ENCODE measurements around the gene POLR1C. TPM values are rescaled to one million over a fixed set of nuclear protein-coding genes. Genes with fewer than 3 reads are reported as not detected.

The POLR1C gene
- total RNA-seq, 1 donor: 22.7 TPM

DNA sequence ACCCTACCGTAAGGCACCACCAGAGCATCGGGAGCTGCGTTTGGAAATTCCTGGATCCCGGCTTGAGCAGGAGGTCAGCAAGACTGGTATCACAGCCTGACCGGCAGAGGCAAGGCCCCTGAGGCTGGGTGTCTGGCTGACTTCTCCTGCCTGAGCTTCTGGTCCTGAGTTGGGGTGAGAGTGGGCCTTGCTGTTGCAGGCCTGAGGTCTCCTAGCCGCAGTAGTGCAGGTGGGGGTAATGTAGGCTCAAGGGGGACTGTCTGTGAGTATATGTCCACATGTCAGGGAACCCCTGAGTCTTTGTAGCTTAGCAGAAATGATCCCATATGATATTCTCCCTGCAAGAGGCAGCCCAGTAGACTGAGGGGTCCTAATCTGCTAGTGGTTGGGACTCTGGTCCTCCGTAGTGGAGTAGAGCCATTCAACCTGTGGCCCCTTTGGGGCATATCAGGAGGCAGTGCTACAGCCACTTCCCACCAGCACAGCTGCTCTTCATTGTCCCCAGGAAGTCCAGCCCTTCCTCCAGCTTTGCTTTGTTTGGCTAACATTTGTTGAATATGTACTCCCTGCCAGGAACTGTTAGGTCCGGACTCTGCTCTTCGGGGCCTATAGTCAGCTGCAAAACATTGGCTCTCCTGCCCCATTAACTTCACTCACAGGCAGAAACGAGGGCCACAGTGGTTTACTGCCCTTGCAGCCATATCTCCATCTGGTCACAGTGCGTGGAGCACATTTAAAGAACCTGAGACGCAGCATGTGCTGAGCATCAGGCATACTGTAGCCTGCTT lies 17.7 kb upstream of the POLR1C start:
- H3K4me3 ChIP-seq (ENCODE audit: low read length): no peak overlapping the region
- H3K27me3 ChIP-seq (ENCODE audit: insufficient read depth, low read length): no peaks in the 10 kb centered on the region
- no peaks in the 10 kb centered on the region for H3K9me3 ChIP-seq (ENCODE audit: low read depth, low read length)
- peaks cover 16% of the 10 kb centered on the region for H3K4me1 ChIP-seq (ENCODE audit: insufficient read depth, low read length)

DNA sequence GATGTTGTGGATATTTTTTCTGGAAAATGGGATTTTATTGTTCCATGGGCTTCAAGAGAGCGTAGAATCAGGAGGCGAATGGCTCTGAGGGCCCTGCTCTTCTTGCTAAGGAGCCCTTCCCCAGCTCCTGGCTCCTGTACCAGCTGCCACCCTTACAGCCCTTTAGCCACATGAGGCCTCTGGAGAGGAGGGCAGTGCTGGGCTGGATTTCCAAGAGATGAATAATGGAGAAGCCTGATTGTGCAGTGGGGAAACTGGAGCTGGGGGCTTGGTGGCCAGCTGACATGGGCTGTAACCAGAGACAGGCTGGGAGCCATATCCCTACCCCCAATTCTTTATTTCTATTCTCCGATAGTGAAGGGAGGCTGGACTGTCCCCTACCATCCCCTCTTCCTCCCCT lies 16.0 kb upstream of the POLR1C start:
- H3K4me3 ChIP-seq (ENCODE audit: low read length): no peak overlapping the region
- H3K9me3 ChIP-seq (ENCODE audit: low read depth, low read length): no peaks in the 10 kb centered on the region
- H3K4me1 ChIP-seq (ENCODE audit: insufficient read depth, low read length): no peaks in the 10 kb centered on the region
- no peaks in the 10 kb centered on the region for H3K27me3 ChIP-seq (ENCODE audit: insufficient read depth, low read length)

DNA sequence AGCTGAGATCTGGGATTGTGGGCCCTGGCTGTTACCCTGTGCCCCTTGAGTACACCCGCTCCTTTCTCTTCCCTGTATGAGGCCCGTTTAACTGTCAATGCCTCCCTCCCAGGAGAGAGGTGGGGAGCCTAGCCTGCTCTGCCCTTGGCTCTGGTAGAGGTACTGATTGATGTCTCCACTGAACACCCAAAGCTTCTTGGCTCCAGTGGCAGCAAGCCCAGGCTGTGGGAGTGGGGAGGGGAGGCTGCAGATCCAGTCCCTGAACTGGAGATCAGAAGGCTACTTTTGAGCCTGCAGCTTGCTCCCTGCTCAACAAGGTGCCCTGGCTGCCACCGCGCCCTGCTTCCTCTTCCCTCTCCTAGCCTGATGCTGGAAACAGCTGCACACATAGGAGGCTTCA lies 14.2 kb upstream of the POLR1C start:
- Histone ChIP-seq H3K4me1 (ENCODE audit: insufficient read depth, low read length) (peaks cover 3% of the 10 kb centered on the region), H3K27me3 (ENCODE audit: insufficient read depth, low read length) (no peaks in the 10 kb centered on the region), H3K4me3 (ENCODE audit: low read length) (no peak overlapping the region), H3K9me3 (ENCODE audit: low read depth, low read length) (no peaks in the 10 kb centered on the region)

DNA sequence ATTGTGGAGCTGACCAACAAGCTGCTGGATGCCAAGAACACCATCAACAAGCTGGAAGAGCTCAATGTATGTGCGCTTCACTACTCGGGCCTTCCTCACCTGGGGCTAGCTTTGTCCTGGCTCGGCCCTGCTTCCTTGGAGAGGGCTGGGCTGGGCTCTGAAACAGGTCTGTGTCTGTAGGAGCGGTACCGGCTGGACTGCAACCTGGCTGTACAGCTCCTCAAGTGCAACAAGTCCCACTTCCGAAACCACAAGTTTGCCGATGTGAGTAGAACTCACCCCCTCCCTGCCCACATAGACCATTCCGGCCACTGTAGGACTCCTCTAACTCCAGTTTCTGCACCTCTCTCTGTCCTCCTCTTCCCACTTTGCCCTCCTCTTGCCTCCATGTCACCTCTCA lies 13.4 kb upstream of the POLR1C start:
- Histone ChIP-seq H3K4me3 (ENCODE audit: low read length) (no peak overlapping the region), H3K9me3 (ENCODE audit: low read depth, low read length) (no peaks in the 10 kb centered on the region), H3K4me1 (ENCODE audit: insufficient read depth, low read length) (peaks cover 3% of the 10 kb centered on the region), H3K27me3 (ENCODE audit: insufficient read depth, low read length) (peaks cover 3% of the 10 kb centered on the region)

DNA sequence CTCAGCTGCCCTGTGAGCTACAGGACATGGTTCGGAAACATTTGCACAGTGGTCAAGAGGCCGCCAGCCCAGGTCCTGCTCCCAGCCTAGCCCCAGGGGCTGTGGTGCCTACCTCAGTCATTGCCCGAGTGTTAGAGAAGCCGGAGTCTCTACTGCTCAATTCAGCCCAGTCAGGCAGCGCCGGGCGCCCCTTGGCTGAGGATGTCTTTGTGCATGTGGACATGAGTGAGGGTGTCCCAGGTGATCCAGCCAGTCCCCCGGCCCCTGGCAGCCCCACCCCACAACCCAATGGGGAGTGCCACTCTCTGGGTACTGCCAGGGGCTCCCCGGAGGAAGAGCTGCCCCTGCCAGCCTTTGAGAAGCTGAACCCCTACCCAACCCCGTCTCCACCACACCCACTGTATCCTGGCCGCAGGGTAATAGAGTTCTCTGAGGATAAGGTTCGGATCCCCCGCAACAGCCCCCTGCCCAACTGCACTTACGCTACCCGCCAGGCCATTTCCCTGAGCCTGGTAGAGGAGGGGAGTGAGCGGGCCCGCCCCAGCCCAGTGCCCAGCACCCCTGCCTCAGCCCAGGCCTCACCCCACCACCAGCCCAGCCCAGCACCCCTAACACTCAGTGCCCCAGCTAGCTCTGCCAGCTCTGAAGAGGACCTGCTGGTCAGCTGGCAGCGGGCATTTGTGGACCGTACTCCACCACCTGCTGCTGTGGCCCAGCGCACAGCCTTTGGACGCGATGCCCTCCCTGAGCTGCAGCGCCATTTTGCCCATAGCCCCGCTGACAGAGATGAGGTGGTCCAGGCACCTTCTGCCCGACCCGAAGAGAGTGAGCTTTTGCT lies 11.9 kb upstream of the POLR1C start:
- no peaks in the 10 kb centered on the region for H3K9me3 ChIP-seq (ENCODE audit: low read depth, low read length)
- peaks cover 10% of the 10 kb centered on the region for H3K4me1 ChIP-seq (ENCODE audit: insufficient read depth, low read length)
- H3K27me3 ChIP-seq (ENCODE audit: insufficient read depth, low read length): peaks cover 14% of the 10 kb centered on the region
- no peak overlapping the region for H3K4me3 ChIP-seq (ENCODE audit: low read length)

DNA sequence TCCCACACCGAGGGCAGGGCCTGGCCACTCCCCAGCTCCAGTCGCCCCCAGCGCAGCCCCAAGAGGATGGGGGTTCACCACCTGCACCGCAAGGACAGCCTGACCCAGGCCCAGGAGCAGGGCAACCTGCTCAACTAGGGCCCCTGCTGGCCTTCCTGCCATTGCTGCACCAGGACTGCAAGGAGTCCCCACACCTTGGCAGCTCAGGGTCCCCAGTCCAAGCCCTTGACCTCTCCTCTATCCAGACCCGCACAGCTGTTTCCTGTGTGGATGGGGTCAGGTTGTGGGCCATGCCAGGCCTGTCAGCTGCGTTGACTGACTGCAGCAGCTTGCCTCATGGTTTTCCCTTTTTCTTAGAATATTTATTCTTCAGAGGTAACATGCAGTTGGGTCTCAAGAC lies 11.2 kb upstream of the POLR1C start:
- peaks cover 15% of the 10 kb centered on the region for H3K4me1 ChIP-seq (ENCODE audit: insufficient read depth, low read length)
- H3K4me3 ChIP-seq (ENCODE audit: low read length): no peak overlapping the region
- peaks cover 14% of the 10 kb centered on the region for H3K27me3 ChIP-seq (ENCODE audit: insufficient read depth, low read length)
- no peaks in the 10 kb centered on the region for H3K9me3 ChIP-seq (ENCODE audit: low read depth, low read length)

DNA sequence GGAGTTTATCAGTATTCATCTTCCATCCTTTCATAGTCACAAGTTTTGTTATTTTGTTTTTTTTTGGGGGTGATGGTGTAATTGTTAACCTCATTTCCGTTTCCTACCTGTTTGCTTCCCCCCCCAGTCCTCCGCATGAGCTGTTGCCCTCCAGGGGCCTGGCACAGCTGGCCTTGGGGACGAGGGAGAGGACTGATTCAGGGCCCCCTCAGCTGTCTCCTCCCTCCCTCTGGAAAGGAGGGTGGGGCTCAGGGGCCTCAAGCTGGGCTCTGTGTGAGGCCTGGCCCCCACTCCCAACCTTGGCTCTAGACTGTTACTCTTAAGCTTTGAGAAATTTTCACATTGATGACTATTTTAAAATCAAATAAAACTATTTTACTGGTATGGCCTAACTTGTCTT lies 10.7 kb upstream of the POLR1C start:
- Histone ChIP-seq H3K4me1 (ENCODE audit: insufficient read depth, low read length) (peaks cover 17% of the 10 kb centered on the region), H3K4me3 (ENCODE audit: low read length) (no peak overlapping the region), H3K27me3 (ENCODE audit: insufficient read depth, low read length) (peaks cover 14% of the 10 kb centered on the region), H3K9me3 (ENCODE audit: low read depth, low read length) (no peaks in the 10 kb centered on the region)

DNA sequence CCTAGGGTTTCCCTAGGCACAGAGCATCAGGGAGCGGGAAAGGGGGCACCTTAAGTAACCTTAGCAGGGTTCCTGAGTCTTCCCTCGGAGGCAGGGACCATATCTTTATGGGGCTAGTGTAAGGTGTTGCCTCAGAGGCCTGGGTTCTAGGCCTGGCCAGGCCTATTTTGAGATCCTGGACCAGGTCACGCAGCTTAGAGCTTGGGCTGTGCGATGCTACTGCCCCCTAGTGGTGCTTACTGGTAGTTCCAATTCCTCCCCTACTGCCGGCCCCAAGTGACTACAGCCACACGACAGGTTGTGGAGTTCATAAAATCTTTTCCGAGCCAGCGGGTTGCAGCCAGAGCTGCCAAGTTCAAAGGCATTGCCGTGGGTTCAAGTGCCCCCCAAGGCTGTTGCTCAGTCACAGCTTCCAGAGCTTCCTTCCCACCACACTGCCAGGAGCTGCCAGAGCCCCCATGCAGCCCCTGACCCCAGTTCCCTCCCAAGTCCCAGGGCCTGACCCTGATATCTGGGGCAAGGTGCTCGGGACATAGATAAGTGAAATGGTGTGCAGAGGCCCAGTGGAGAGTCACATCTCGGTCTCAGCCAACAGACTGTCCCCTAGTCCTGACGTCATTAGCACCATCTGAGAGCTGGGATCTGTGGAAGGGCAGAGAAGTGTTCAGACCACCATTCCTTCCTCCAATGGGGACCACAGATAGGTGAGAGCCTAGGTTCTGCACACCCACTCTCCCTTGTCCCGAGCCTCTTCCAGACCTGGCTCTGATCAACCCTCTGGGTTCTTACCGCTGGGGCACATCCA lies 10.0 kb upstream of the POLR1C start:
- no peak overlapping the region for H3K4me3 ChIP-seq (ENCODE audit: low read length)
- H3K9me3 ChIP-seq (ENCODE audit: low read depth, low read length): no peaks in the 10 kb centered on the region
- peaks cover 17% of the 10 kb centered on the region for H3K4me1 ChIP-seq (ENCODE audit: insufficient read depth, low read length)
- peaks cover 14% of the 10 kb centered on the region for H3K27me3 ChIP-seq (ENCODE audit: insufficient read depth, low read length)

DNA sequence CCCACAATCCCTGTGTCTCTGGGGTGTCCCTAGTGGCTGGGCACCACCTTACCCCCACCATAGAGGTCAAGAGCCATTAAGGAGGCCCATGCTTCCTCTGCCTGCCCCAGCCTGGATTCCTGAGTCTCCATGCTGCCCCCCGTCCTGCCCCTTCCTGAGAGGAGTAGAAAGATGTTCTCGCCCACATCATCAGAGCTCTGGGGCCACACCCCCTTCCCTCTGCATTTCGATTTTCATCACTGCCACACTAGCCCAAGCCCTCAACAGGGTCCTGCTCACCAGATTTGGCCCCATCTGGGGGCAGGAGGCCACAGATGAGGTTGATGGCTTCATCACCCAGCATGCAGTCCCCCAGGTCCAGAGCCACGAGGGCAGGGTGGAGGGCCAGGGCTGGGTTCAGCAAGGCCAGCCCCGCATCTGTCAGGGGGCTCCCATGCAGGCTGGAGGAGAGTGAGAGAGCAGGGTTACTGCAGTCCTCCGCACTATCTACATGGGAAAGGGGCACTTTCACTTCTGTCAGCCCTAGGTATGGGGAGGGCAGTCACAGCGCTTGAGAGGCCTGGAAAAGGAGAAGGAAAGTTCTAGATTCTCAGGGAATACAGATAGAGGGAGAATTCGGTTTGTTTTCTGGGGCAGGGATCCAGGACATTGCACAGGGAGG lies 8.3 kb upstream of the POLR1C start:
- Histone ChIP-seq H3K4me1 (ENCODE audit: insufficient read depth, low read length) (peaks cover 17% of the 10 kb centered on the region), H3K27me3 (ENCODE audit: insufficient read depth, low read length) (peaks cover 14% of the 10 kb centered on the region), H3K9me3 (ENCODE audit: low read depth, low read length) (no peaks in the 10 kb centered on the region), H3K4me3 (ENCODE audit: low read length) (no peak overlapping the region)

DNA sequence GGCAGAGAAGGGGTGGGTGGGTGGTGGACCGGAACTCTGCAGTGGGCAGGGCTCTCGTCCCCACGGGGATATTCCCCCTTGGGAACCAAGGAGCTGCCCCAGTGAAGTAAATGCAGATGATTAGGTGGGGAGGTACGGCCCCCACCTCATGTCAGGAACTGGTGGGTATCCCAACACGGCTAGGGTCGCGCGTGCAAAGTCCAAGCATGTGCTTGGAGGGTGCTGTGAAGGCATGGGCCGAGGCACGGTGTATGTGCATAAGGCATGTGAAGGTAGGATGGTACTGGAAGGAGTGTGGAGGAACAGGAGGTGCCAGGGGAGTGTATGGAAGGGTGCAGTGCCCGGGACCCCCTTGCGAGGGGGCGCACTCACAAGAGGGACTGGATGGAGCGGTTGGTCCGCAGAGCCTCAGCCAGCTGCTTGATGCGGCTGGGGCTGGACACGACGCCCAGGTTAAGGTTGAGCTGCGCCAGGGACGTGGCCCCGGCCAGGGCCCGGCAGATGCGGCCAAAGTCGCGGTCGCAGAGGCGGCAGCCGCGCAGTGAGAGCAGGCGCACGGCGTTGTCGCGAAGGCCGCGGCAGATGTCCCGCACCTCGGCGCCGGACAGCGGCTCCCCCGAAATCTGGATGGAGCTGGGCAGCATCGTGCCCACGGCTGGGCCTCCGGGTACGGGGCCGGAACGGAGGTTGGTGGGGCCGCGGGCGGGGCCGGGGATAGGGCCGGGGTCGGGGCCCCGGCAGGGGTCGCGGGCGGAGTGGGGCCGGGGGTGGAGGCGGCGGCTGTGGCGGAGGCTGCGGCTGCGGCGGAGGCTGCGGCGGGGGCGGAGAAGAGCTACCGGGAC lies 7.5 kb upstream of the POLR1C start:
- Histone ChIP-seq H3K4me3 (ENCODE audit: low read length) (peak overlapping the region; percentile 36), H3K9me3 (ENCODE audit: low read depth, low read length) (no peaks in the 10 kb centered on the region), H3K27me3 (ENCODE audit: insufficient read depth, low read length) (peaks cover 14% of the 10 kb centered on the region), H3K4me1 (ENCODE audit: insufficient read depth, low read length) (peaks cover 18% of the 10 kb centered on the region)

DNA sequence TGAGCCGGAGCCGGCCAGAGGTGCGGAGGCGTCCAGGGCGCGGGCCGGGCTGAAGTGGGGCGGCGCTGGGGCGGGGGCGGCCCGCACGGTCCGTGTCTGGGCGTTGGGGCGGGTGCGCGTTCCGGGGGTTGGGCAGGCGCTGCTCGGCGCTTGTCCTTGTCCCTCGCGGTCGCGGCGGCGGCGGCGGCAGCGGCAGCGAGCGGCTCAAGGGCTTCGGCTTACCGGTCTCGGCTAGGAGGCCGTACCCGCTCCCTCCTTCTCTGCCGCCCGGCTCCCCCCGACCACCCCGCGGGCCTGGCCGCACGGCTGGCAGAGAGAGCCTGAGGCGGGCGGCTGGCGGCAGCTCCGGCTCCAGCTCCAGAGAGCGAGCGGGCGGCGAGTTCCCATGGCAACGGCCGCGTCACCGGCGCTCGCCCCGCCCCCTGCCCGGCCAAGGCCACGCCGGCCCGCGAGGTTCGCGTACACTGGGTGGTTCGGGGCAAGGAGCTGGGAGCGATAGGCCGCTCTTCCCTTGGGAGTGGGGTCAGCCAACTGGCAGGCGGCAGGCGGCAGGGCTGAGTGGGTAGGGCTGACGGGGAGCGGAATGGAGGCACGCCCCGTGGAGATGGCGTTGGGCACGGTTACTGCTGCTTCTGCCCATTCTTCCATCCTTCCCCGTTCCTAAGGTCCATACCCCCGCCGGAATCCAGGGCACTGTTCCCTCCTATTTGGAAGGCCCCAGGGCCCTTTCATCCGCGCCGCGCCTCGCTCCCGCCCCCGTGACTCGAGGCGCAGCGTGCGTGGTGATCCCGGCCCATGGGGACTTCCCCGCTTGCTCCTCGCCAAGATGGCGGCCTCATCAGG lies 6.7 kb upstream of the POLR1C start, which contains the start of gene LRRC73:
TSS of gene LRRC73 (minus strand) at position 363 of the 843 bp plus-strand sequence. CDS start 561 bp downstream, outside the sequence.
- Histone ChIP-seq H3K9me3 (ENCODE audit: low read depth, low read length) (no peaks in the 10 kb centered on the region), H3K27me3 (ENCODE audit: insufficient read depth, low read length) (peaks cover 14% of the 10 kb centered on the region), H3K4me3 (ENCODE audit: low read length) (peak within 1 kb of the TSS; percentile 36), H3K4me1 (ENCODE audit: insufficient read depth, low read length) (peaks cover 26% of the 10 kb centered on the region)

DNA sequence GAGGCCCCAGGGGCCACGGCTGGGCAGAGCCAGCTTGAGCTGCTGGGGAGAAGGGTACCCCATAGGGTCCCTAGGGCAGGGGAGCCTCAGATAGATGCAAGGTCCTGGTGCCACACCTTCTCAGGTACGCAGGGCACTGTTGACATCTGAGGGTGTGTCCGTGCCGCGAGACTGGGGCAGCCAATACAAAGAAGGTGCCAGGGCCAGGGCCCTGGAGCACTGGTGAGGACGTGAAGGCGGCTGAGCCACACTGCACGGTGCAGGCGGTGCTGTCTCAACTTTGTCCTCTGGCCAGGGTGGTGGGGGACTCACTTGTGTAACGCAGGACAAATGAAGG lies 6.1 kb upstream of the POLR1C start:
- Histone ChIP-seq H3K4me1 (ENCODE audit: insufficient read depth, low read length) (peaks cover 32% of the 10 kb centered on the region), H3K4me3 (ENCODE audit: low read length) (no peak overlapping the region), H3K27me3 (ENCODE audit: insufficient read depth, low read length) (peaks cover 14% of the 10 kb centered on the region), H3K9me3 (ENCODE audit: low read depth, low read length) (no peaks in the 10 kb centered on the region)

DNA sequence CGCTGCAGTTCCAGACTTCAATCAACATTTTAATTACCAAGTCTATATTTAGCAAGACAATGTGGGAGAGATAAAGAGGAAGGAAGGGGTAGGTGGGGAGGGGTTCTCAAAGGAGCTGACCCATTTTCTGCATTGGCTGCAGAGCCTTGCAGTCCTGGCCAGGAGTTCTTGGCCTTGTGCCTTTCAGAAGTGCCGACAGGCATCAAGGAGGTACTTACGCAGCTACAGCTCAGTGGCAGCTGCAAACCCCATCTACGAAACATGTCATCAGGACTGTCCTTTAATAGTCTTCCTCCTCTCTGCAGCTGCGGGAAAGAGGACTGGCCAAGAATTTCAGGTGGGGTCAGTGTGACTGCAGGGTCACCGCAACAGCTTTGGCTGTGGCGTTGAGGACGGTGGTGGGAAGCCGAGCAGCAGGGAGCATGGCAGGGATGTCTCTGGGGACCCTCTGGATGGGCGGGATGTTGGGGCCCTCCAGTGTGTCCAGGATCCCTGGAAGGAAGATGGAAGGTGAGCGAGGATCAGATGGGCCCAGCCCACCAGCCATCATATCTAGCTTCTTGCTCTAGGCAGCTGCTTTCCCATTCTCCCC lies 5.0 kb upstream of the POLR1C start:
- H3K9me3 ChIP-seq (ENCODE audit: low read depth, low read length): no peaks in the 10 kb centered on the region
- no peak overlapping the region for H3K4me3 ChIP-seq (ENCODE audit: low read length)
- peaks cover 36% of the 10 kb centered on the region for H3K4me1 ChIP-seq (ENCODE audit: insufficient read depth, low read length)
- peaks cover 14% of the 10 kb centered on the region for H3K27me3 ChIP-seq (ENCODE audit: insufficient read depth, low read length)

All from mononuclear cell (primary cell).